NAMALWA (cell line): ENCODE data around the gene ATP4A.

Experiments
- DNase-seq: peaks from one replicate; pipeline ENCODE4 v3.0.0-alpha.2; 2015; ENCODE audit warnings: low spot score

ATP4A gene

GRCh38 chr19:35565016-35565856, 1.8 kb upstream of the ATP4A start:
- no peak for DNase-seq

GRCh38 chr19:35562776-35563175, 682 bp downstream of the ATP4A start:
- no peak for DNase-seq

GRCh38 chr19:35562336-35562735, 1.1 kb downstream of the ATP4A start:
- no peak for DNase-seq

GRCh38 chr19:35561436-35561835, 2.0 kb downstream of the ATP4A start:
- no peak for DNase-seq

GRCh38 chr19:35560677-35561076, 2.8 kb downstream of the ATP4A start:
- no peak for DNase-seq

- DNase-seq: no peak
These were observed 3.2 kb downstream of the ATP4A start for GRCh38 chr19:35560271-35560670.

- DNase-seq: no peak
These were observed 3.7 kb downstream of the ATP4A start for GRCh38 chr19:35559781-35560180.

- peak; percentile 67 for DNase-seq
These were observed 4.2 kb downstream of the ATP4A start for GRCh38 chr19:35559281-35559659.

GRCh38 chr19:35558400-35559280, 4.8 kb downstream of the ATP4A start:
- no peak for DNase-seq

- DNase-seq: peak; percentile 86
These were observed 5.7 kb downstream of the ATP4A start for GRCh38 chr19:35557539-35558399.

- DNase-seq: no peak
These were observed 6.5 kb downstream of the ATP4A start for GRCh38 chr19:35556846-35557538.

GRCh38 chr19:35556025-35556590, 7.3 kb downstream of the ATP4A start:
- no peak for DNase-seq

GRCh38 chr19:35555301-35556005, 8.0 kb downstream of the ATP4A start:
- peak; percentile 46 for DNase-seq

GRCh38 chr19:35554076-35554475, 9.4 kb downstream of the ATP4A start:
- DNase-seq: no peak

- no peak for DNase-seq
These were observed 10.0 kb downstream of the ATP4A start for GRCh38 chr19:35553385-35554000.

GRCh38 chr19:35552534-35553384, 10.7 kb downstream of the ATP4A start:
- no peak for DNase-seq

- DNase-seq: no peak
These were observed 12.2 kb downstream of the ATP4A start for GRCh38 chr19:35551091-35551810.

GRCh38 chr19:35549879-35550523, 13.5 kb downstream of the ATP4A start:
- no peak for DNase-seq
